Nephron progenitor cell (in vitro differentiated cells): Measurements from ENCODE around the gene OAF.
A peak's percentile ranks its signal among the peaks of the same experiment; 100 is the strongest.

Source experiments
- DNase-seq: peaks from one replicate; pipeline ENCODE4 v3.0.0; 2021
- H3K27ac Mint-ChIP-seq: 2 replicates; pipeline ENCODE4 v1.8.0; 2021; ENCODE audit warnings: mild to moderate bottlenecking, moderate library complexity, mixed read lengths
- H3K27me3 Mint-ChIP-seq: 2 replicates; pipeline ENCODE4 v1.8.0; 2021; ENCODE audit warnings: mild to moderate bottlenecking, low read depth, mixed read lengths; ENCODE audit not compliant: poor library complexity
- H3K36me3 Mint-ChIP-seq: 2 replicates; pipeline ENCODE4 v1.8.0; 2021; ENCODE audit warnings: low read depth, mixed read lengths
- H3K4me1 Mint-ChIP-seq: 2 replicates; pipeline ENCODE4 v1.8.0; 2021; ENCODE audit warnings: mixed read lengths
- H3K4me3 Mint-ChIP-seq: 2 replicates; pipeline ENCODE4 v1.8.0; 2021; ENCODE audit warnings: mild to moderate bottlenecking, moderate library complexity, mixed read lengths
- H3K9me3 Mint-ChIP-seq: 2 replicates; pipeline ENCODE4 v1.8.0; 2021; ENCODE audit warnings: mild to moderate bottlenecking, moderate library complexity, mixed read lengths
- CTCF ChIP-seq: fragments of 200-600 bp; sonication (generic); IDR thresholded peaks from 2 replicates; pipeline ENCODE4 v1.5.0; 2021; ENCODE audit warnings: antibody characterized with exemption

The OAF gene

GRCh38 chr11:120240866-120241265, 30.0 kb downstream of the OAF start:
- peak overlapping the region; percentile 59 for H3K4me3 Mint-ChIP-seq

GRCh38 chr11:120241277-120241676, 30.4 kb downstream of the OAF start:
- DNase-seq = no peak
- Mint-ChIP-seq H3K4me3 (no peak overlapping the region), H3K27ac (no peak overlapping the region), H3K4me1 (peaks cover 12% of the 10 kb centered on the region), H3K27me3 (peaks cover 91% of the 10 kb centered on the region), H3K36me3 (no peaks in the 10 kb centered on the region), H3K9me3 (peaks cover 3% of the 10 kb centered on the region)
- TF ChIP-seq CTCF = no peak

More at GRCh38 chr11:120240866-120241265, 30.0 kb downstream of the OAF start:
- no peak for TF ChIP-seq CTCF
- Mint-ChIP-seq H3K36me3 (no peaks in the 10 kb centered on the region), H3K9me3 (peaks cover 3% of the 10 kb centered on the region), H3K4me1 (peaks cover 12% of the 10 kb centered on the region), H3K27ac (no peak overlapping the region), H3K27me3 (peaks cover 91% of the 10 kb centered on the region)
- no peak for DNase-seq

GRCh38 chr11:120243221-120243620, 32.4 kb downstream of the OAF start:
- Mint-ChIP-seq H3K27me3 (peaks cover 89% of the 10 kb centered on the region), H3K4me1 (peaks cover 12% of the 10 kb centered on the region), H3K4me3 (no peak overlapping the region), H3K36me3 (no peaks in the 10 kb centered on the region), H3K9me3 (no peaks in the 10 kb centered on the region), H3K27ac (no peak overlapping the region)
- no peak for TF ChIP-seq CTCF
- DNase-seq = no peak

GRCh38 chr11:120244476-120245365, 33.9 kb downstream of the OAF start:
- Mint-ChIP-seq H3K36me3 (no peaks in the 10 kb centered on the region), H3K27ac (no peak overlapping the region), H3K27me3 (peaks cover 89% of the 10 kb centered on the region), H3K4me3 (no peak overlapping the region), H3K4me1 (peaks cover 12% of the 10 kb centered on the region), H3K9me3 (no peaks in the 10 kb centered on the region)
- no peak for TF ChIP-seq CTCF
- DNase-seq = no peak

GRCh38 chr11:120245434-120245833, 34.6 kb downstream of the OAF start:
- no peak for DNase-seq
- no peaks in the 10 kb centered on the region for H3K9me3 Mint-ChIP-seq
- H3K4me3 Mint-ChIP-seq = no peak overlapping the region
- no peak overlapping the region for H3K27ac Mint-ChIP-seq
- no peaks in the 10 kb centered on the region for H3K36me3 Mint-ChIP-seq
- H3K27me3 Mint-ChIP-seq = peaks cover 89% of the 10 kb centered on the region
- peaks cover 12% of the 10 kb centered on the region for H3K4me1 Mint-ChIP-seq
- TF ChIP-seq CTCF = no peak
